GOT3 (cell line): ENCODE results near the gene SUN3.

Experiments used
- DNase-seq: peaks from one replicate; lab custom pipeline; 2025; ENCODE audit warnings: mixed read lengths; lab: John Stamatoyannopoulos, UW

Gene SUN3

GRCh38 chr7:48028938-48029337 lies at the start of gene SUN3:
Gene SUN3 (minus strand): TSS chr7:48029107. CDS start chr7:48028938, 169 bp downstream.
- DNase-seq: no peak

GRCh38 chr7:48078470-48078869 lies 49.6 kb upstream of the SUN3 start:
- DNase-seq: no peak

GRCh38 chr7:48077423-48077822 lies 48.5 kb upstream of the SUN3 start:
- DNase-seq: no peak

- DNase-seq: no peak
These were observed 45.3 kb upstream of the SUN3 start for GRCh38 chr7:48074204-48074654.

- no peak for DNase-seq
These were observed 38.6 kb upstream of the SUN3 start for GRCh38 chr7:48067475-48067874.

GRCh38 chr7:48063985-48064384 lies 35.1 kb upstream of the SUN3 start:
- DNase-seq: no peak

- no peak for DNase-seq
These were observed 30.8 kb upstream of the SUN3 start for GRCh38 chr7:48059706-48060105.

GRCh38 chr7:48058990-48059389 lies 30.1 kb upstream of the SUN3 start:
- no peak for DNase-seq

GRCh38 chr7:48053736-48054135 lies 24.8 kb upstream of the SUN3 start:
- no peak for DNase-seq

- DNase-seq: no peak
These were observed 23.8 kb upstream of the SUN3 start for GRCh38 chr7:48052748-48053147.

GRCh38 chr7:48049850-48050249 lies 20.9 kb upstream of the SUN3 start:
- no peak for DNase-seq

- no peak for DNase-seq
These were observed 19.2 kb upstream of the SUN3 start for GRCh38 chr7:48048113-48048512.

GRCh38 chr7:48046458-48046857 lies 17.6 kb upstream of the SUN3 start:
- DNase-seq: no peak

GRCh38 chr7:48045195-48045765 lies 16.4 kb upstream of the SUN3 start:
- DNase-seq: no peak

GRCh38 chr7:48042636-48043035 lies 13.7 kb upstream of the SUN3 start:
- no peak for DNase-seq

GRCh38 chr7:48042216-48042615 lies 13.3 kb upstream of the SUN3 start:
- no peak for DNase-seq

GRCh38 chr7:48041653-48041970 lies 12.7 kb upstream of the SUN3 start:
- DNase-seq: no peak

- DNase-seq: no peak
These were observed 12.2 kb upstream of the SUN3 start for GRCh38 chr7:48040944-48041652.

- no peak for DNase-seq
These were observed 10.1 kb upstream of the SUN3 start for GRCh38 chr7:48038815-48039506.

- no peak for DNase-seq
These were observed 7.1 kb upstream of the SUN3 start for GRCh38 chr7:48035967-48036478.

- DNase-seq: peak; percentile 69
These were observed 6.5 kb upstream of the SUN3 start, which contains the start of gene C7orf57 for GRCh38 chr7:48035301-48035966. Gene C7orf57 (plus strand): TSS chr7:48035543. CDS start chr7:48036309, 766 bp downstream.

GRCh38 chr7:48033922-48034321 lies 5.0 kb upstream of the SUN3 start:
- DNase-seq: no peak
